Amygdala (tissue), 56 donors: ENCODE results near the gene SATB1.
A peak's percentile ranks its signal among the peaks of the same experiment; 100 is the strongest.

Experiments
- DNase-seq, 56 donors: peaks; one replicate each; lab custom pipeline; 2025; lab: John Stamatoyannopoulos, UW

The SATB1 gene

GRCh38 chr3:18434711-18435110 is 9.6 kb upstream of the SATB1 start:
- no peak for DNase-seq

GRCh38 chr3:18432752-18433151 is 7.6 kb upstream of the SATB1 start:
- no peak for DNase-seq

- DNase-seq: no peak
Observed at GRCh38 chr3:18431266-18431665, 6.1 kb upstream of the SATB1 start.

GRCh38 chr3:18428991-18429745 is 4.0 kb upstream of the SATB1 start:
- no peak for DNase-seq

- DNase-seq: no peak
Observed at GRCh38 chr3:18428036-18428435, 2.9 kb upstream of the SATB1 start.

GRCh38 chr3:18426597-18427193 is 1.6 kb upstream of the SATB1 start:
- no peak for DNase-seq

GRCh38 chr3:18425641-18426257 is 610 bp upstream of the SATB1 start:
- DNase-seq: peak in 21 of 56 donors; percentile 26 to 81 (median 64)

- peak in 5 of 56 donors; percentile 20 to 64 (median 53) for DNase-seq
Observed at GRCh38 chr3:18424213-18424728, 868 bp downstream of the SATB1 start.

- peak in 15 of 56 donors; percentile 2 to 67 (median 30) for DNase-seq
Observed at GRCh38 chr3:18423401-18424212, 1.5 kb downstream of the SATB1 start.

GRCh38 chr3:18422972-18423371 is 2.2 kb downstream of the SATB1 start:
- no peak for DNase-seq

GRCh38 chr3:18420555-18420954 is 4.6 kb downstream of the SATB1 start:
- DNase-seq: no peak

GRCh38 chr3:18419232-18419631 is 5.9 kb downstream of the SATB1 start:
- DNase-seq: no peak

- peak in 1 of 56 donors; percentile 1 for DNase-seq
Observed at GRCh38 chr3:18417904-18418572, 7.1 kb downstream of the SATB1 start.

GRCh38 chr3:18416332-18416731 is 8.8 kb downstream of the SATB1 start:
- no peak for DNase-seq

- no peak for DNase-seq
Observed at GRCh38 chr3:18415839-18416238, 9.3 kb downstream of the SATB1 start.

GRCh38 chr3:18415167-18415566 is 10.0 kb downstream of the SATB1 start:
- DNase-seq: no peak

- DNase-seq: no peak
Observed at GRCh38 chr3:18412684-18413083, 12.5 kb downstream of the SATB1 start.

GRCh38 chr3:18411541-18411940 is 13.6 kb downstream of the SATB1 start:
- DNase-seq: no peak

GRCh38 chr3:18410205-18410604 is 14.9 kb downstream of the SATB1 start:
- no peak for DNase-seq

- DNase-seq: no peak
Observed at GRCh38 chr3:18409266-18409665, 15.9 kb downstream of the SATB1 start.
